ENCODE measurements around the gene ZNF584. TPM values are rescaled to one million over a fixed set of nuclear protein-coding genes. Genes with fewer than 3 reads are reported as not detected.
A peak's percentile ranks its signal among the peaks of the same experiment; 100 is the strongest.

Gene ZNF584
- total and polyA plus RNA-seq, 2 donors (not counting 1 experiment from before 2014, with no cell fraction given), result 3.0 to 12.3 TPM

- 57% methylated on average over 18 of the region's 21 CpGs for WGBS (ENCODE audit: insufficient coverage)
- Histone ChIP-seq H3K4me2 (replicated peaks; ENCODE audit: low read depth, low read length, poor library complexity, severe bottlenecking) (peak within 1 kb of the TSS; percentile 43), H3K27ac (ENCODE audit: low read length in 2 of 2) (no peak within 1 kb of the TSS), H3K9me3 (ENCODE audit: control extremely low read depth in 1 of 3, control insufficient read depth in 2 of 3, insufficient read depth in 1 of 3, low read length in 2 of 3) (peaks cover 0 to 12% (median 0%) of the 10 kb centered on the region in 3 donors), H3K36me3 (replicated peaks in 1 of 2; ENCODE audit: control extremely low read depth in 1 of 2, control insufficient read depth in 1 of 2, extremely low read depth in 1 of 2, insufficient read depth in 2 of 2, low read length in 1 of 2) (peaks cover 0 to 37% of the 10 kb centered on the region in 2 experiments), H4K20me1 (ENCODE audit: control insufficient read depth, insufficient read depth, low read length, poor library complexity, severe bottlenecking) (peaks cover 45% of the 10 kb centered on the region), H2AFZ (ENCODE audit: insufficient read depth, low read depth, low read length, poor library complexity, severe bottlenecking) (no peak within 1 kb of the TSS), H3K4me3 (ENCODE audit: control extremely low read depth in 1 of 5, extremely low read depth in 1 of 5, insufficient read depth in 1 of 5, low read depth in 2 of 5, low read length in 4 of 5) (no peak within 1 kb of the TSS), H3K79me2 (ENCODE audit: control insufficient read depth, insufficient read depth, low read length) (peaks cover 25% of the 10 kb centered on the region), H3K4me1 (ENCODE audit: control insufficient read depth in 2 of 2, insufficient read depth in 2 of 2, low read length in 2 of 2) (peaks cover 5 to 7% of the 10 kb centered on the region in 2 donors), H3K27me3 (replicated peaks in 1 of 4; ENCODE audit: control extremely low read depth in 1 of 4, control insufficient read depth in 3 of 4, insufficient read depth in 4 of 4, low read length in 3 of 4) (peaks cover 0 to 27% (median 10%) of the 10 kb centered on the region in 4 experiments), H3K9ac (ENCODE audit: low read length) (no peak within 1 kb of the TSS)
- H3K27me3 Mint-ChIP-seq, result no peaks in the 10 kb centered on the region
- no peak within 1 kb of the TSS for H3K27ac Mint-ChIP-seq
- no peaks in the 10 kb centered on the region for H3K9me3 Mint-ChIP-seq (ENCODE audit: insufficient read depth)
- TF ChIP-seq CTCF (IDR thresholded peaks at IDR 0.05) (no peak), EZH2 (IDR thresholded peaks at IDR 0.05; ENCODE audit: borderline replicate concordance, insufficient read depth, low read depth, low read length, poor library complexity, severe bottlenecking) (no peak)
- DNase-seq, result peak; percentile 36
- CTCF ChIA-PET, result no interaction called here
- POLR2A ChIA-PET, result no interaction called here
- no peak within 1 kb of the TSS for H3K4me3 Mint-ChIP-seq
- intact Hi-C loops (cut with micrococcal nuclease), result no loop called here
- H3K4me1 Mint-ChIP-seq, result peaks cover 5% of the 10 kb centered on the region
- peak; percentile 9 for ATAC-seq (ENCODE audit: low read depth)
Observed at GRCh38 chr19:58395220-58395978, 13.1 kb upstream of the ZNF584 start, which contains the start of gene RNF225. Gene RNF225, plus strand, starts transcription at chr19:58395656. Its CDS starts 434 bp downstream, at chr19:58396090.

All from B cell (primary cell).